ENCODE results near the gene ABAT. TPM values are rescaled to one million over a fixed set of nuclear protein-coding genes. Genes with fewer than 3 reads are reported as not detected.

Gene ABAT
- total RNA-seq, 1 donor: 3.5 TPM

- no peak overlapping the region for H3K4me3 ChIP-seq (ENCODE audit: low read depth, low read length)
Observed at GRCh38 chr16:8714807-8715206, 40.4 kb downstream of the ABAT start.

GRCh38 chr16:8716052-8716451 is 41.6 kb downstream of the ABAT start:
- no peak for TF ChIP-seq CTCF (IDR thresholded peaks at IDR 0.05; ENCODE audit: insufficient read depth, low read depth, low read length)
- DNase-seq (ENCODE audit: low read depth): no peak
- H3K4me3 ChIP-seq (ENCODE audit: low read depth, low read length): no peak overlapping the region

More at GRCh38 chr16:8714807-8715206, 40.4 kb downstream of the ABAT start:
- no peak for TF ChIP-seq CTCF (IDR thresholded peaks at IDR 0.05; ENCODE audit: insufficient read depth, low read depth, low read length)
- no peak for DNase-seq (ENCODE audit: low read depth)

DNA sequence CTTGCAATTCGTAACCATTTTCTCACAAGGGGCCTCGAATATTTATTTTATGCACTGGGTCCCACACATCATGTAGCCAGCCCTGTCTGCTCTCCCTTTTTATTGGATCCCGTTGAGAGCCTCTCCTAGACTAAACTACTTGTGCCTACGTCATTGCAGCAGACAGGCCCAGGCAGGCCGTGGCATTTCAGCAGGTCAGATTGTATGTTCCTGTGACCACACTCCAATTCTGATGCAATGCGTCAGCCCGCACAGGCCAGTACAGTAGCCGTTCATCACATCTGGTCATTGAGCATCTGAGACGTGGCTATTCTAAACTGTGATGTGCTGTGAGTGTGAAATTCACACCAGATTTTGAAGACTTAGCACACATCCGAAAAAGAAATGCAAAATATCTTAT is 42.2 kb downstream of the ABAT start:
- no peak for DNase-seq (ENCODE audit: low read depth)
- H3K4me3 ChIP-seq (ENCODE audit: low read depth, low read length): no peak overlapping the region
- no peak for TF ChIP-seq CTCF (IDR thresholded peaks at IDR 0.05; ENCODE audit: insufficient read depth, low read depth, low read length)

DNA sequence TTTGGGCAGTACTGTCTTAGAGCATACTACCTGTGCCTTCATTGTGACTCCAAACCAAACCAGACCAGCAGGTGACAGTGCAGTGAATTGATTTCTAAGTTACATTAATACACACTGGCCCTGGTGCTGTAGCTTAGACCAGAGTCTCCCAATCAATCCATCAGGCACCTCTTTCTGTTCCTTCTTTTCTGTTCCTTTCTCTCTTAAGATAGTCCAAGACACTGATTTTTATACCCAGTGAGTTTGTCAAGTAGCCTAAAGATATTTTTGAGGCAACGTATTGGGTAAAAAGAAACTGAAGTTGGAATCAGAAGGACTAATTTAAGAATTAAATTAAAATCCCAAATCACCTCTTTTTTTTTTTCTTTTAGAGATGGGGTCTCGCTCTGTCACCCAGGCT is 43.1 kb downstream of the ABAT start:
- no peak overlapping the region for H3K4me3 ChIP-seq (ENCODE audit: low read depth, low read length)
- DNase-seq (ENCODE audit: low read depth): no peak
- no peak for TF ChIP-seq CTCF (IDR thresholded peaks at IDR 0.05; ENCODE audit: insufficient read depth, low read depth, low read length)

- no peak overlapping the region for H3K4me3 ChIP-seq (ENCODE audit: low read depth, low read length)
- no peak for TF ChIP-seq CTCF (IDR thresholded peaks at IDR 0.05; ENCODE audit: insufficient read depth, low read depth, low read length)
- no peak for DNase-seq (ENCODE audit: low read depth)
Observed at GRCh38 chr16:8717892-8718415, 43.5 kb downstream of the ABAT start.

DNA sequence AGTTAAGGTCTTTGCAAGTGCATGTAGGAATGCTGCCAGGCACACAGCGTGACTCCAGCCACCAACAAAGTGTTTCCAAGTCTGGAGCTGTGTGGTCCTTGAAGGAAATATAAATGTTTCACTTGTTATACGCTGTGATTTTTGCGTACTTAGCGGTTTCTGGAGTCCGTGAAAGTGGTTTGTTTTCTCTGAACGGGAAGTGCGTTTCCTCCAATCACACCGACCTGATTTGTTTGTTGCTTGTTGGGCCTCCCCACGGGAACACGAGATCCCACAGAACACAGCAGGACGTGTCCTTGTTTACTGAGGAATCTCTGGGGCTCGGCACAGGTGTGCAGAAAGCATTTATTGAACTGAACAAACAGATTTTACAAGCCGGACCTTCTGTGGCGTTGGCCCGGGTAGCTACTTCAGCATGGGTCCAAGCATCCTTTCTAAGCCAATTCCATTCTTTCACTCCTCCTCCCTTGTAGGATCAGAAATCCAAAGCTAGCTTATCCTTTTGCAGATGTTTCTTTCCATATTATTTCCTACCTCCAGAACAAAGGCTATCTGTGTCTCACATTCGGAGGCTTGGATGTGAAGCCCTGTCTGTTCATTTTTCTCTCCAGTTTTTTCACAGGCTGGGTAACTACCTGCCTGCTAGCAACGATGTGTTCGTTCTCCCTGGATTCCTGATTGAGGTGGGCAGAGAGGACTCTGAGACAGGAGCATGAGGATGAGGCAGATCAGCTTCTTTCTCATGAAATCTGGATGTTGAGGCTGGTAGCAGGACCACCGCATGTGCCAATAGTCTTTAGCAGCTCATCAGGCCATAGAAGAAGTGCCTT is 44.6 kb downstream of the ABAT start:
- TF ChIP-seq CTCF (IDR thresholded peaks at IDR 0.05; ENCODE audit: insufficient read depth, low read depth, low read length): no peak
- no peak overlapping the region for H3K4me3 ChIP-seq (ENCODE audit: low read depth, low read length)
- DNase-seq (ENCODE audit: low read depth): no peak

Measured in fibroblast of villous mesenchyme (primary cell).